H1 (cell line): ENCODE data around the gene MIPOL1. TPM values are rescaled to one million over a fixed set of nuclear protein-coding genes. Genes with fewer than 3 reads are reported as not detected.

Source experiments
- KDM4A ChIP-seq: IDR thresholded peaks from one replicate; pipeline ENCODE4 v1.7.1; 2012; ENCODE audit warnings: low read depth, mild to moderate bottlenecking, moderate library complexity, low read length, inconsistent platforms; ENCODE audit not compliant: severe bottlenecking
- POU5F1 ChIP-seq: IDR thresholded peaks from 2 replicates; pipeline ENCODE4 v1.6.1; 2011; ENCODE audit warnings: low read depth, mild to moderate bottlenecking, low read length, moderate library complexity
- RNF2 ChIP-seq: fragments of 200-900, 300-1000 bp; sonication (generic); IDR thresholded peaks from 2 replicates; pipeline ENCODE4 v1.7.1; 2016; ENCODE audit warnings: borderline replicate concordance, low read depth, mild to moderate bottlenecking, antibody characterized with exemption, low read length; ENCODE audit not compliant: poor library complexity, severe bottlenecking; ENCODE audit errors: missing control alignments
- SP4 ChIP-seq: IDR thresholded peaks from 2 replicates; pipeline ENCODE4 v1.6.1; 2012; ENCODE audit warnings: low read length, inconsistent platforms
- SUZ12 ChIP-seq: fragments of 200-600 bp; sonication (generic); IDR thresholded peaks from 2 replicates; pipeline ENCODE4 v1.6.1; 2012; ENCODE audit warnings: mild to moderate bottlenecking, inconsistent platforms, low read length, moderate library complexity, mixed read lengths
- polyA plus RNA-seq, 7 experiments: library from polyadenylated mRNA; depleted of rRNA in 3 of 7; stranded (reverse) in 5 of 7; unstranded in 2 of 7; fragments of >200 nt in 5 of 7; fragments of 200-250 nt in 2 of 7; gene quantifications; 1 replicate in 5 of 7; 2 replicates in 1 of 7; 4 replicates in 1 of 7; pipeline versions ENCODE4 v1.2.1 to v1.2.3, GENCODE V29; 2011 to 2013; ENCODE audit warnings: missing spikeins in 2 of 7, mixed read lengths in 2 of 7
- total RNA-seq: library from RNA; stranded (reverse); fragmentation: NEBNext Ultra II Directional; extraction: Animal tissue kit (Norgen Biotek cat#: 25700); gene quantifications from 2 replicates; pipeline ENCODE4 v1.2.1, GENCODE V29; 2021

MIPOL1 gene
- total and polyA plus RNA-seq, 2 of the 8 experiments (the other 6 are each of a cell fraction or from before 2014, with no cell fraction given), result 2.8 to 23.9 TPM

DNA sequence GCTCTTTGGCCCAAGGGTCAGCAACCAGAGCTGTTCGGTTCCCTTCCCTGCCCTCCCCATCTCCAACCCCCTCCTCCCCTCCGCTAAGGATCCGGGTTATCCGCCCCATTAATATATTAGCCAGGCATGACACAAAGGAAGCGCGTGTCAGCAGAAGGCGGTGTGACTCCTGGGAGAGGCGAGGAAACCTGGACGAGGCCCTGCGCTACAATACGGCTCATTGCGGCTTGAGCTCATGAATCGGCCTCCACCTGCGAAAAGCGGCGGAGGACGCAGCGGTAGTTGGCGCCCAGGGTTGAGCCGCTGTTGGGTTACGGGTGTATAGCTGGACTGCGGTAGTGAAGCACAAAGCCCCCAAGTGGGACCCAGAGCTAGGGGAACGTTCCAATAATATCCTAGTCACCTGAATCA lies 387.4 kb downstream of the MIPOL1 start (continued):
- TF ChIP-seq RNF2 (peak; percentile 0), SUZ12 (peak; percentile 83), SP4 (no peak), POU5F1 (no peak), KDM4A (no peak)
- TF ChIP-seq, all 59 proteins: peak for 5
